ENCODE results near the gene HMGCR.

The HMGCR gene

DNA sequence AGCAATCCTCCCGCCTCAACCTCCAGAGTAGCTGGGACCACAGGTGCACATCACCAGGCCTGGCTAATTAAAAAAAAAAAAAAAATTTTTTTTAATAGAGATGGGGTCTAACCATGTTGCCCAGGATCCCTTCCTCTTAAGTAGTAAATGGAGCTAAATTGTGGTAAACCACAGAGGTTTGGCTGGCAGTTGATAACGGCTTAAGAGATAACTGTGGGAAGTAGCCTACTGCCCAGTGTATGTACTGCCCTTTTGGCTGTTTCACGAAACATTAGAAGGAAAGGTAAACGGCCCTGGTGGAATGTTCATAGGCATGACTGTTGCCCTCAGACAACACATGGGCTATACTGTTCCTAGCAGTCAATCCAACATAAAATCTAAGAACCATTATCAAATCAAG, 44.4 kb downstream of the HMGCR start (continued):
- TF ChIP-seq, protein P1, sequence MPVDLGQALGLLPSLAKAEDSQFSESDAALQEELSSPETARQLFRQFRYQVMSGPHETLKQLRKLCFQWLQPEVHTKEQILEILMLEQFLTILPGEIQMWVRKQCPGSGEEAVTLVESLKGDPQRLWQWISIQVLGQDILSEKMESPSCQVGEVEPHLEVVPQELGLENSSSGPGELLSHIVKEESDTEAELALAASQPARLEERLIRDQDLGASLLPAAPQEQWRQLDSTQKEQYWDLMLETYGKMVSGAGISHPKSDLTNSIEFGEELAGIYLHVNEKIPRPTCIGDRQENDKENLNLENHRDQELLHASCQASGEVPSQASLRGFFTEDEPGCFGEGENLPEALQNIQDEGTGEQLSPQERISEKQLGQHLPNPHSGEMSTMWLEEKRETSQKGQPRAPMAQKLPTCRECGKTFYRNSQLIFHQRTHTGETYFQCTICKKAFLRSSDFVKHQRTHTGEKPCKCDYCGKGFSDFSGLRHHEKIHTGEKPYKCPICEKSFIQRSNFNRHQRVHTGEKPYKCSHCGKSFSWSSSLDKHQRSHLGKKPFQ (tag by site-specific recombination; IDR thresholded peaks at IDR 0.05), result no peak
- TF ChIP-seq ZBTB20 (tag by site-specific recombination; IDR thresholded peaks at IDR 0.05), result no peak

DNA sequence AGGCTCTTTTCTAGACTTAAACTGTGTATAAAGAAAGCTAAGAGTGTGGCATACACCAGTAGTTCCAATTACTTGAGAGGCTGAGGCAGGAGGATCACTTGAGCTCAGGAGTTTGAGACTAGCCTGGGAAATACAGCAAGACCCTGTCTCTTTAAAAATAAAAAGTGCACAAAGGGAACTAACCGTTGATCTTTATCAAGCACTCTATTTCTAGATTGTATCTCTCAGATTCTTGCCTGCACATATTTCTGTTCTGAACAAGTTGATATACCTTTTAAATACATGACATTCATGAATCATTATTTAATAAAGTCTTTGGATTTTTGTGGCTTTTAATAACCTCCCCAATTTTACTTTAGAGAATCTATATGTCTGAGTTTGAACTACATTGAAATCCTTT, 47.2 kb downstream of the HMGCR start:
- ChIA-PET CTCF (no interaction called here), POLR2A (no interaction called here)
- TF ChIP-seq ZNF184 (tag by site-specific recombination; IDR thresholded peaks at IDR 0.05), result no peak
- TF ChIP-seq ZNF174 (tag by site-specific recombination; IDR thresholded peaks at IDR 0.05), result no peak
- TF ChIP-seq ZNF335 (tag by site-specific recombination; conservative IDR thresholded peaks at IDR 0.05), result no peak
- no peak for TF ChIP-seq ZNF302 (tag by site-specific recombination; IDR thresholded peaks at IDR 0.05; ENCODE audit: low read depth)
- TF ChIP-seq, protein P2, sequence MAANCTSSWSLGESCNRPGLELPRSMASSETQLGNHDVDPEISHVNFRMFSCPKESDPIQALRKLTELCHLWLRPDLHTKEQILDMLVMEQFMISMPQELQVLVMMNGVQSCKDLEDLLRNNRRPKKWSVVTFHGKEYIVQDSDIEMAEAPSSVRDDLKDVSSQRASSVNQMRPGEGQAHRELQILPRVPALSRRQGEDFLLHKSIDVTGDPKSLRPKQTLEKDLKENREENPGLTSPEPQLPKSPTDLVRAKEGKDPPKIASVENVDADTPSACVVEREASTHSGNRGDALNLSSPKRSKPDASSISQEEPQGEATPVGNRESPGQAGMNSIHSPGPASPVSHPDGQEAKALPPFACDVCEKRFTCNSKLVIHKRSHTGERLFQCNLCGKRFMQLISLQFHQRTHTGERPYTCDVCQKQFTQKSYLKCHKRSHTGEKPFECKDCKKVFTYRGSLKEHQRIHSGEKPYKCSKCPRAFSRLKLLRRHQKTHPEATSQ (tag by site-specific recombination; IDR thresholded peaks at IDR 0.05), result no peak
- no peak for TF ChIP-seq ZBTB1 (tag by site-specific recombination; IDR thresholded peaks at IDR 0.05)
- TF ChIP-seq ZNF571 (tag by site-specific recombination; IDR thresholded peaks at IDR 0.05), result no peak
- no peak for TF ChIP-seq ZNF223 (tag by site-specific recombination; IDR thresholded peaks at IDR 0.05)
- TF ChIP-seq SCRT2 (tag by site-specific recombination; IDR thresholded peaks at IDR 0.05), result no peak
- TF ChIP-seq ZNF514 (tag by site-specific recombination; IDR thresholded peaks at IDR 0.05), result no peak
- TF ChIP-seq, protein P3, sequence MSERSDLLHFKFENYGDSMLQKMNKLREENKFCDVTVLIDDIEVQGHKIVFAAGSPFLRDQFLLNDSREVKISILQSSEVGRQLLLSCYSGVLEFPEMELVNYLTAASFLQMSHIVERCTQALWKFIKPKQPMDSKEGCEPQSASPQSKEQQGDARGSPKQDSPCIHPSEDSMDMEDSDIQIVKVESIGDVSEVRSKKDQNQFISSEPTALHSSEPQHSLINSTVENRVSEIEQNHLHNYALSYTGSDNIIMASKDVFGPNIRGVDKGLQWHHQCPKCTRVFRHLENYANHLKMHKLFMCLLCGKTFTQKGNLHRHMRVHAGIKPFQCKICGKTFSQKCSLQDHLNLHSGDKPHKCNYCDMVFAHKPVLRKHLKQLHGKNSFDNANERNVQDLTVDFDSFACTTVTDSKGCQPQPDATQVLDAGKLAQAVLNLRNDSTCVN (tag by site-specific recombination; optimal IDR thresholded peaks at IDR 0.05), result no peak
- no peak for TF ChIP-seq MZF1 (tag by site-specific recombination; IDR thresholded peaks at IDR 0.05; ENCODE audit: borderline replicate concordance)
- no peak for TF ChIP-seq ZNF433 (tag by site-specific recombination; IDR thresholded peaks at IDR 0.05; ENCODE audit: low read depth)
- Histone ChIP-seq H3K36me3 (ENCODE audit: control insufficient read depth in 2 of 2, insufficient read depth in 1 of 2, low read length in 2 of 2) (peaks cover 15 to 31% of the 10 kb centered on the region in 2 experiments), H3K9me3 (ENCODE audit: control insufficient read depth, insufficient read depth, low read depth, low read length) (no peaks in the 10 kb centered on the region), H3K4me1 (ENCODE audit: control insufficient read depth, insufficient read depth, low read length) (no peaks in the 10 kb centered on the region), H3K27ac (ENCODE audit: extremely low read depth, low read depth, low read length) (no peak overlapping the region), H3K4me3 (ENCODE audit: low read depth, low read length) (no peak overlapping the region)

DNA sequence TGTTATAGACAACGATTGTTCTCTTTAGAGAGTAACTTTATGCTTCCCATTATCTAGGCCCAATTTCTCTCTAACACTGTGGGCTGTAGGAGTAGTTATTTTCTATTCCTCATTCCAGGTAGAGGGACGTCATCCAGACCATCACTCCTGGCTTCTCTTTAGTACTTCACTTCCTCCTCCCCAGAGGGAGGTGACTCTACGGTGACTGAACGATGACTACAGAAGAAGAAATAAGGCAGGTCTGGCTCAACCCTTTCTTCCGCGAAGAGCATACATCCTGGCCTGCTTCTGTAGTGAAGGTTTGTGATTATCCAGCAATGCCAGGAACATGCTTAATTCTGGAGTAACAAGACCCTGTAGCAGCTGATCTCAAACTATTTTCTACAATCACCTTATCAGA, 50.8 kb downstream of the HMGCR start:
- CTCF ChIA-PET, result no interaction called here
- Histone ChIP-seq H3K4me3 (ENCODE audit: low read depth, low read length) (no peak overlapping the region), H3K4me1 (ENCODE audit: control insufficient read depth, insufficient read depth, low read length) (no peaks in the 10 kb centered on the region), H3K9me3 (ENCODE audit: control insufficient read depth, insufficient read depth, low read depth, low read length) (no peaks in the 10 kb centered on the region), H3K36me3 (ENCODE audit: control insufficient read depth in 2 of 2, insufficient read depth in 1 of 2, low read length in 2 of 2) (peaks cover 0 to 14% of the 10 kb centered on the region in 2 experiments; a peak in 1 of 3 replicates), H3K27ac (ENCODE audit: extremely low read depth, low read depth, low read length) (no peak overlapping the region)
- POLR2A ChIA-PET, result no interaction called here
- no peak for TF ChIP-seq YY2 (tag by site-specific recombination; IDR thresholded peaks at IDR 0.05)
- TF ChIP-seq SALL2 (tag by site-specific recombination; IDR thresholded peaks at IDR 0.05; ENCODE audit: borderline replicate concordance), result no peak
- no peak for TF ChIP-seq ZNF837 (tag by site-specific recombination; IDR thresholded peaks at IDR 0.05)
- no peak for TF ChIP-seq ZNF561 (tag by site-specific recombination; IDR thresholded peaks at IDR 0.05; ENCODE audit: borderline replicate concordance)
- TF ChIP-seq ZSCAN16 (tag by site-specific recombination; IDR thresholded peaks at IDR 0.05), result no peak
- TF ChIP-seq, protein P4, sequence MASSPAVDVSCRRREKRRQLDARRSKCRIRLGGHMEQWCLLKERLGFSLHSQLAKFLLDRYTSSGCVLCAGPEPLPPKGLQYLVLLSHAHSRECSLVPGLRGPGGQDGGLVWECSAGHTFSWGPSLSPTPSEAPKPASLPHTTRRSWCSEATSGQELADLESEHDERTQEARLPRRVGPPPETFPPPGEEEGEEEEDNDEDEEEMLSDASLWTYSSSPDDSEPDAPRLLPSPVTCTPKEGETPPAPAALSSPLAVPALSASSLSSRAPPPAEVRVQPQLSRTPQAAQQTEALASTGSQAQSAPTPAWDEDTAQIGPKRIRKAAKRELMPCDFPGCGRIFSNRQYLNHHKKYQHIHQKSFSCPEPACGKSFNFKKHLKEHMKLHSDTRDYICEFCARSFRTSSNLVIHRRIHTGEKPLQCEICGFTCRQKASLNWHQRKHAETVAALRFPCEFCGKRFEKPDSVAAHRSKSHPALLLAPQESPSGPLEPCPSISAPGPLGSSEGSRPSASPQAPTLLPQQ (tag by site-specific recombination; IDR thresholded peaks at IDR 0.05), result no peak
- TF ChIP-seq, protein P5, sequence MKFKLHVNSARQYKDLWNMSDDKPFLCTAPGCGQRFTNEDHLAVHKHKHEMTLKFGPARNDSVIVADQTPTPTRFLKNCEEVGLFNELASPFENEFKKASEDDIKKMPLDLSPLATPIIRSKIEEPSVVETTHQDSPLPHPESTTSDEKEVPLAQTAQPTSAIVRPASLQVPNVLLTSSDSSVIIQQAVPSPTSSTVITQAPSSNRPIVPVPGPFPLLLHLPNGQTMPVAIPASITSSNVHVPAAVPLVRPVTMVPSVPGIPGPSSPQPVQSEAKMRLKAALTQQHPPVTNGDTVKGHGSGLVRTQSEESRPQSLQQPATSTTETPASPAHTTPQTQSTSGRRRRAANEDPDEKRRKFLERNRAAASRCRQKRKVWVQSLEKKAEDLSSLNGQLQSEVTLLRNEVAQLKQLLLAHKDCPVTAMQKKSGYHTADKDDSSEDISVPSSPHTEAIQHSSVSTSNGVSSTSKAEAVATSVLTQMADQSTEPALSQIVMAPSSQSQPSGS (tag by site-specific recombination; IDR thresholded peaks at IDR 0.05; ENCODE audit: low read depth), result no peak
- no peak for TF ChIP-seq SCRT2 (tag by site-specific recombination; IDR thresholded peaks at IDR 0.05)
- TF ChIP-seq ZNF24 (tag by site-specific recombination; IDR thresholded peaks at IDR 0.05), result no peak
- no peak for TF ChIP-seq ZNF214 (tag by site-specific recombination; IDR thresholded peaks at IDR 0.05; ENCODE audit: borderline replicate concordance)
- no peak for TF ChIP-seq ZNF341 (tag by site-specific recombination; IDR thresholded peaks at IDR 0.05; ENCODE audit: low read depth)
- TF ChIP-seq KLF1 (tag by site-specific recombination; IDR thresholded peaks at IDR 0.05), result no peak
- TF ChIP-seq ZNF624 (tag by site-specific recombination; IDR thresholded peaks at IDR 0.05), result no peak
- TF ChIP-seq ZNF211 (tag by site-specific recombination; IDR thresholded peaks at IDR 0.05; ENCODE audit: low read depth), result no peak
- TF ChIP-seq ZNF416 (tag by site-specific recombination; IDR thresholded peaks at IDR 0.05), result no peak

Measured in HEK293 (cell line).